Neural cell (in vitro differentiated cells): ENCODE measurements around the gene RFTN1. TPM values are rescaled to one million over a fixed set of nuclear protein-coding genes. Genes with fewer than 3 reads are reported as not detected.

Experiments used
- H2AFZ ChIP-seq: fragments of 200-600, 300-800 bp; sonication (generic), shearing (Covaris generic); 2 replicates; pipeline ENCODE4 v1.6.0; 2014; ENCODE audit warnings: low read depth, mild to moderate bottlenecking, antibody characterized with exemption, low read length, moderate library complexity
- H3F3A ChIP-seq: fragments of 200-600 bp; shearing (Covaris generic); 2 replicates; pipeline ENCODE4 v1.6.1; 2016; ENCODE audit warnings: mild to moderate bottlenecking, moderate library complexity, mixed read lengths, antibody characterized with exemption, low read length; ENCODE audit not compliant: insufficient read depth, poor library complexity, severe bottlenecking
- H3K27ac ChIP-seq: fragments of 200-600, 300-800 bp; sonication (generic), shearing (Covaris generic); 2 replicates; pipeline ENCODE4 v1.5.1; 2014; ENCODE audit warnings: mild to moderate bottlenecking, low read length, moderate library complexity
- H3K27me3 ChIP-seq: fragments of 300-800, 200-600 bp; sonication (generic), shearing (Covaris generic); 2 replicates; pipeline ENCODE4 v1.6.0; 2014; ENCODE audit warnings: mild to moderate bottlenecking, low read depth, low read length, moderate library complexity; ENCODE audit not compliant: insufficient read depth
- H3K36me3 ChIP-seq: fragments of 300-800, 200-600 bp; sonication (generic), shearing (Covaris generic); 2 replicates; pipeline ENCODE4 v1.5.1; 2014; ENCODE audit warnings: mild to moderate bottlenecking, antibody characterized with exemption, low read length, moderate library complexity; ENCODE audit not compliant: insufficient read depth
- H3K4me2 ChIP-seq: fragments of 300-800, 200-600 bp; sonication (generic), shearing (Covaris generic); 2 replicates; pipeline ENCODE4 v1.6.0; 2014; ENCODE audit warnings: mild to moderate bottlenecking, low read length
- H3K4me3 ChIP-seq: fragments of 300-800, 200-600 bp; sonication (generic), shearing (Covaris generic); 2 replicates; pipeline ENCODE4 v1.5.1; 2014; ENCODE audit warnings: mild to moderate bottlenecking, low read length, moderate library complexity
- H3K79me2 ChIP-seq: fragments of 200-600 bp; shearing (Covaris generic); replicated peaks from 2 replicates; pipeline ENCODE4 v1.6.0; 2014; ENCODE audit warnings: mild to moderate bottlenecking, low read length, moderate library complexity; ENCODE audit not compliant: insufficient read depth
- H3K9ac ChIP-seq: fragments of 300-800, 200-600 bp; sonication (generic), shearing (Covaris generic); 2 replicates; pipeline ENCODE4 v1.6.1; 2016; ENCODE audit warnings: mild to moderate bottlenecking, low read length, mixed read lengths
- H3K9me2 ChIP-seq: fragments of 200-600 bp; shearing (Covaris generic); 2 replicates; pipeline ENCODE4 v1.6.1; 2016; ENCODE audit warnings: mild to moderate bottlenecking, low read length, mixed read lengths; ENCODE audit not compliant: insufficient read depth
- H3K9me3 ChIP-seq: fragments of 200-600, 300-800 bp; sonication (generic), shearing (Covaris generic); 2 replicates; pipeline ENCODE4 v1.6.1; 2016; ENCODE audit warnings: mild to moderate bottlenecking, mixed run types, low read length, moderate library complexity, mixed read lengths
- H4K20me1 ChIP-seq: fragments of 200-600 bp; shearing (Covaris generic); 2 replicates; pipeline ENCODE4 v1.6.1; 2016; ENCODE audit warnings: mild to moderate bottlenecking, mixed run types; ENCODE audit not compliant: insufficient read depth
- CTCF ChIP-seq: fragments of 450-650 bp; IDR thresholded peaks from 2 replicates; pipeline ENCODE4 v1.5.1; 2014; ENCODE audit warnings: antibody characterized with exemption, mild to moderate bottlenecking, moderate library complexity; ENCODE audit not compliant: poor library complexity, severe bottlenecking
- EP300 ChIP-seq: fragments of 450-650 bp; conservative IDR thresholded peaks from 2 replicates; pipeline ENCODE4 v1.6.1; 2014; ENCODE audit warnings: antibody characterized with exemption, mild to moderate bottlenecking, moderate library complexity; ENCODE audit not compliant: poor library complexity, severe bottlenecking
- EZH2 ChIP-seq: fragments of 200-600, 300-800 bp; shearing (Covaris generic), sonication (generic); IDR thresholded peaks from 2 replicates; pipeline ENCODE4 v1.6.1; 2014; ENCODE audit warnings: antibody characterized with exemption, low read length, borderline replicate concordance, mild to moderate bottlenecking; ENCODE audit not compliant: insufficient read depth, poor library complexity, severe bottlenecking
- MXI1 ChIP-seq: fragments of 450-650 bp; conservative IDR thresholded peaks from 2 replicates; pipeline ENCODE4 v1.6.1; 2014; ENCODE audit warnings: antibody characterized with exemption, mild to moderate bottlenecking; ENCODE audit not compliant: poor library complexity, severe bottlenecking
- POLR2AphosphoS5 ChIP-seq: IDR thresholded peaks from 2 replicates; pipeline ENCODE4 v1.6.1; 2012
- RAD21 ChIP-seq: fragments of 450-650 bp; conservative IDR thresholded peaks from 2 replicates; pipeline ENCODE4 v1.6.1; 2014; ENCODE audit warnings: antibody characterized with exemption, mild to moderate bottlenecking, moderate library complexity
- REST ChIP-seq: IDR thresholded peaks from 2 replicates; pipeline ENCODE4 v1.6.1; 2012; ENCODE audit warnings: borderline replicate concordance
- SMC3 ChIP-seq: fragments of 450-650 bp; conservative IDR thresholded peaks from 2 replicates; pipeline ENCODE4 v1.6.1; 2014; ENCODE audit warnings: antibody characterized with exemption, mild to moderate bottlenecking, moderate library complexity; ENCODE audit not compliant: poor library complexity
- TAF1 ChIP-seq: IDR thresholded peaks from 2 replicates; pipeline ENCODE4 v1.6.1; 2012; ENCODE audit warnings: low read depth
- polyA plus RNA-seq: library from polyadenylated mRNA; depleted of rRNA; stranded (reverse); fragments of >200 nt; gene quantifications from 2 replicates; pipeline ENCODE4 v1.2.3, GENCODE V29; 2014

Gene RFTN1
- polyA plus RNA-seq, 1 donor from 2014 or later, result 36.8 TPM

GRCh38 chr3:16401273-16401672 lies 112.2 kb downstream of the RFTN1 start:
- H3K4me2 ChIP-seq, result no peak overlapping the region
- no peaks in the 10 kb centered on the region for H3K36me3 ChIP-seq
- no peaks in the 10 kb centered on the region for H4K20me1 ChIP-seq
- H3F3A ChIP-seq, result no peaks in the 10 kb centered on the region
- H2AFZ ChIP-seq, result no peak overlapping the region
- H3K9ac ChIP-seq, result no peak overlapping the region
- H3K79me2 ChIP-seq, result no peaks in the 10 kb centered on the region
- H3K27ac ChIP-seq, result no peak overlapping the region
- no peak overlapping the region for H3K4me3 ChIP-seq
- no peaks in the 10 kb centered on the region for H3K9me3 ChIP-seq
- H3K27me3 ChIP-seq, result no peaks in the 10 kb centered on the region
- TF ChIP-seq RAD21 (no peak), EZH2 (no peak), MXI1 (no peak), CTCF (no peak), TAF1 (no peak), SMC3 (no peak)
- no peaks in the 10 kb centered on the region for H3K9me2 ChIP-seq

- H3K9me3 ChIP-seq, result no peaks in the 10 kb centered on the region
- no peak overlapping the region for H3K4me3 ChIP-seq
- no peak overlapping the region for H3K9ac ChIP-seq
- no peak overlapping the region for H3K27ac ChIP-seq
- H3K9me2 ChIP-seq, result no peaks in the 10 kb centered on the region
- H4K20me1 ChIP-seq, result no peaks in the 10 kb centered on the region
- TF ChIP-seq RAD21 (no peak), REST (no peak), MXI1 (no peak), EP300 (no peak), EZH2 (no peak), POLR2AphosphoS5 (no peak), TAF1 (no peak)
- H2AFZ ChIP-seq, result no peak overlapping the region
- H3K27me3 ChIP-seq, result no peaks in the 10 kb centered on the region
- H3K79me2 ChIP-seq, result no peaks in the 10 kb centered on the region
- no peaks in the 10 kb centered on the region for H3F3A ChIP-seq
- no peak overlapping the region for H3K4me2 ChIP-seq
- no peaks in the 10 kb centered on the region for H3K36me3 ChIP-seq
Measured at GRCh38 chr3:16400106-16400931, 113.2 kb downstream of the RFTN1 start.
